NCI-H2196 (cell line): Measurements from ENCODE around the gene CSAD.

Experiments
- DNase-seq: peaks from one replicate; lab custom pipeline; 2025; ENCODE audit not compliant: unreplicated experiment; lab: John Stamatoyannopoulos, UW

The CSAD gene

GRCh38 chr12:53200107-53200457, 19.4 kb upstream of the CSAD start:
- no peak for DNase-seq

DNA sequence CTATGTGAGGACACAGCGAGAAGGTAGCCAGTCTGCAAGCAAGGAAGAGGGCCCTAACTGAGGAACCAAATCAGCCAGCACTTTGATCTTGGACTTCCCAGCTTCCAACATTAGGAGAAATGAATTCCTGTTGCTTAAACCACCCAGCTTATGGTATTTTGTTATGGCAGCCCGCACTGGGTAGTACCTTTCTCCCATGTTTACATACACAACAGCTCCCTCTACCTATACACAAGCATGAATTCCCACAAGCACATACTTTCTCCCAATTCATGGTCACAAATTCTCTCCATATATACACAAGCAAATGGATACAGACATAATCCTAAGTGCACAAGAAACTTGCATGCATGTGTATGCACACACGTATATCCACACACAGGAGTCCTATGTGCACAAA, 19.0 kb upstream of the CSAD start:
- DNase-seq, result no peak

DNA sequence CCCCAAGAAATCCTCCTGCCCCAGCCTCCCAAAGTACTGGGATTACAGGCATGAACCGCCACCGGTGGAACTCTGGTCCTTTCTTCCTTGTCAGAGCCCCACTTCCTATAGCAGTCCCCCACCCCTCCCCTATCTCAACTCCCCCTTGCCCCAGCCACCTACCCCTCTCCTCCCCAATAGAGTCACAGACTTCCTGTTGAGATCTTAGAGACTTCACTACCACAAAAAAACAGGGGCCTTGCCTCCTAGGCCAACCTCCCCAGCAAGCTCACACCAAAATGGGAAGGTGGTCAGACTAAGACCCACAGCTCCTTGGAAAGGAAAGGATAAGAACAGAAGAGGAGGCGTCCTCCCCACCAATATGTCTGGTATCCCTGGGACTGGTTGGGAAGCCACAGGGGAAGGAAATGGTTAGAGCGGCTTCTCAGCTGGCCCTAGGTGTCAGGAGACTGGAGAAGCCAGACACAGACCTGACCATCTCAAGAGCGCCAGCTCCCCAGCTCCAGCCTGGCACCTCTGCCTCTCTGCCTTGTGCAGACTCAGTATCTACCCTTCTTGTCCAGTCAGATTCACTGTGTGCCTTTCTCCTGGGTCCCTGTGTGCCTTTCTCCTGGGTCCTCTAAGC, 17.9 kb upstream of the CSAD start:
- DNase-seq, result no peak

- DNase-seq, result no peak
These were observed 16.4 kb upstream of the CSAD start for GRCh38 chr12:53197011-53197640.

- DNase-seq, result no peak
These were observed 15.8 kb upstream of the CSAD start for GRCh38 chr12:53196486-53196885.

- DNase-seq, result no peak
These were observed 15.0 kb upstream of the CSAD start for GRCh38 chr12:53195516-53196420.

DNA sequence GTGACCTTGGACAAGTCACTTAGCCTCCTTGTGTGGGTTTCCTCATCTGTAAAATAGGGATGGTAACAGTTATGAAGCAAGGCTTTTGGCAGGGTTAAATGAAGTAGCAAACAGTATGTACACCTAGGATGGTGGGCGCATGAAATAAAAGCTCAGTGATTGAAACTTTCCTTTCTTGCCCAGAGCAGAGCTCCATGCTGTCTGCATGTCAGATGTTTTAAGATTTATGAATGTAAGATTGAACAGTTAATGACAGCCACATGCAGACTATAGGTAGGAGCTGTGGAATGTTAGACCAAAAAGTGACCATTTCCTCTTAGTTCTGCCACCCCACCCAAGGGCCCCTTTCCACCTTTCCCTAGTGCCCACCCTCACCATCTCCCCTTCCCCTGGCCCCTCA, 14.2 kb upstream of the CSAD start:
- DNase-seq, result no peak

- no peak for DNase-seq
These were observed 13.4 kb upstream of the CSAD start for GRCh38 chr12:53193985-53194716.

DNA sequence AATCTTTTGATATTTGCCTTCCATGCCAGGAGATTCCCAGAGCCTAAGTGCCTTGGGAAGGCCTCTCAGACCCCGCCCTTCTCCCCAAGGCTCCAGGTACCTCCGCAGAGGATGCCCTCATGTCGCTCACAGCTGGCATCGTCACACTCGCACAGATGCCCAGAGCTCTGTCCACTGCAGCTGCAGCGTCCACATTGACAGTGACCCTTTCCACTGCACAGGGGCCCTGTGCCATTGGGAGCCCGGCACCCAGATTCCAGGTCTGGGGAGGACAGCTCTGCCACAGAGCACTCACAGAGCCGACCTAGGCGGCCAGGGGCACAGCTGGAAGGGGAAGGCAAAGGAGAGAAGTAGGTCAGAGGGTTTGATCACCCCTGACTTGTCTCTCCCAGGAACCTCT, 12.3 kb upstream of the CSAD start:
- no peak for DNase-seq

DNA sequence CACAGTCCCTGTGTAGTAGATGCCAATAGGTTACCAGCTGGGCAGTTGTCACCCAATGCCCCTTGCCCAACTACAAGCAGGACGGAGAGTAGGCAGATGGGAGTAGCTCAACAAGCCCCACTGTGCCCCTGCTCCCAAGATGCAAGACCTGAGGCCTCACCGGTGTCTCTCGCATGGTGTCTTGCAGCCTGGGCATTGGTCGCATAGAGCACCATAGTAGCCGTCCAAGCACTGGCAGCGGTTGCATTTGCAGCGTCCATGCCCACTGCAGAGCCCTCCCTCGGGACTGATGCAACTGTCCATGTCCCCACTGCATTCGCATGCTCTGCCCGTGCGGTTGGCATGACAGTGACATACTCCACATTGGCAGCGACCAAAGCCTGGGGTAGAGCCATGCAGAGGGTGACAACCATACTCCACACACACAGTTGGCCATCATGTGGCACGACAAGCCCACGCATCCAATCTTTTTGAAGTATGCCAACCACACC, 11.9 kb upstream of the CSAD start:
- DNase-seq, result no peak

GRCh38 chr12:53191885-53192530, 11.3 kb upstream of the CSAD start:
- DNase-seq, result no peak

DNA sequence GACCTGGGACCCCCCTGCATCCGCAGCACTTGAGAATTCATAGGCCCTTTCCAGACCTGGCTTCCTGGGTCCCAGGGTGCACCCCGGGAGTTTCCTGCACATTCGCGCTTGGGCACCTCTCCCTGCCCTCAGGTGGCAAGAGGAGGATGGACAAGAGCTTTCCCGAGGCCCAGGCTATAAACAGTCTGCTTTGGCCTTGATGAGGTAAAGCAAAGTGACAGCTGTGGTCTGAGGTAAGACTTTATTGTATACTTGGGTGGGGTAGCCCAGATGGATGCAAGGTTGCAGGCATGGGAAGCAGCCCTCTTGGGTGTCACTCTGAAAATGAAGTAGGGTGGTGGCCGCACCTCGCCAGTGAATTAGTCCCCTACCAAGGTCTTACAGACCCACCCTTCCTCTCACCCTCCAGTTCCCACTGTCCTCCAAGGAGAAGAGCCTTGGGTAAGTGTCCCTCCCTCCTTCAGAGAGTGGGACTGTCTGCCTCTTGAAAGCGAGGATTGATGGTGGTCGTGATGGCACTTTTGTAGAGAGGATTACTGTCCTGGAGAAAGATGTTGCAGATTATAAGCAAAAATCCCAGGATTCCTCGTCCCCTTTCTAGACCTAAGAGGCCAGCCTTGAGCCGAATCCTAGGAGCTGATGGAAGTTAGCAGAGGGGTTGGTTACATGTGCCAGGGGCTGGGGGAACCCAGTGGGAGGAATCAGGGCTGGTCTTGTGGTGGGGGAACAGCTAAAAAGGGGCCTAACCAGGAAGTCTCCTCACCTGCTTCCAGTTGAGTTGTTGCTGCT, 10.6 kb upstream of the CSAD start:
- no peak for DNase-seq

GRCh38 chr12:53190108-53190729, 9.5 kb upstream of the CSAD start:
- peak; percentile 16 for DNase-seq

DNA sequence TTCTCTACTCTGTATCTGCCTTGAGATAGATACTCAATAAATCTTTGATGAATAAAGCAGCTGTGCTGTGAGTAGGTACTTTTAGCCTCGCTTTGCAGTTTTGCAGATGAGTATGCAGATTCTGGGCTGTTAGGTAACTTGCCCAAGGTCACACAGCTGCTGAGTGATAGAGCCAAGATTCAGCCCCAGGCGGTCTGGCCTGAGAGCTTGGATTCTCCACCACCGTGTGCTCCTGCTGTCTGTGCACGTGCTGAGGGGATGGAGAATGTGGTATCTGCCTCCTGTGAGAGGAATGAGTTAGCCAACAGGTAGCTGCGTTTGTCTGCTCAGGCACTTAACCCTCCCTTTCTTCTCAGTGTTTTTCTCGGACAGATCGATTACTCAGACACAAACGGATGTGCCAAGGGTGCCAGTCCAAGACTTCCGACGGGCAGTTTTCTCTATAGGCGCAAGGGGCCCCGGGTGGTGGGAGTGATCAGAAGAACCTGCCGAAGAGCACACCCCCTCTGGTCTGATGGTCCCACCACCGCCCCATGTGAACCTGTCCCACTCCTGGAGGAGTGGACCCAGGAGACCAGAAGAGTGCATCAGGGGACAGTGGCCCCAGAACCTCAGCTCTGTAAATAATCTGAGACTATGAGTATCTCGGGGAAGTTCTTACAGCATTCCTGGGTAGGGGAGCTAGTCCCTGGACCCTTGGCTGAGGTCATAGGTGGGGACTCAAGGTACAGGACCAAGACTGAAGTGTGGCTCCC, 6.6 kb upstream of the CSAD start:
- DNase-seq, result no peak

DNA sequence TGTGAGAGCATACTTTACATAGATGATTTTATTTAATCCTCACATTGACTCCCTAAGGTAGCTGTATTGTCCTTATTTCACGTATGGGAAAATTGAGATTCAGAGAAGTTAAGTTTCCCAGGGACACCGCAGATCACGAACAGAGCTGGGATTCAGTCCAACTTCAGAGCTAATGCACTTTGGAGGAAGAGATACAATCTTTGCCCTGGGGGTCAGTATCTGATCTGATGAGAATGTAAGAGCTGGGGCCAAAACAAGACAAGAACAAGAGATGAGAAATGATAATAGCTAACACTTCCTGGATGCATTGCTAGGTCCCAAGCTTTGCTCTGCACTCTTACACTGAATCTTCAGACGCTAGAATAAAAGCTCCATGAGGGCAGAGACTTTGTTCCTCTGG, 6.0 kb upstream of the CSAD start:
- no peak for DNase-seq

- DNase-seq, result no peak
These were observed 4.9 kb upstream of the CSAD start for GRCh38 chr12:53185582-53186153.

GRCh38 chr12:53184828-53185227, 4.1 kb upstream of the CSAD start:
- DNase-seq, result no peak

DNA sequence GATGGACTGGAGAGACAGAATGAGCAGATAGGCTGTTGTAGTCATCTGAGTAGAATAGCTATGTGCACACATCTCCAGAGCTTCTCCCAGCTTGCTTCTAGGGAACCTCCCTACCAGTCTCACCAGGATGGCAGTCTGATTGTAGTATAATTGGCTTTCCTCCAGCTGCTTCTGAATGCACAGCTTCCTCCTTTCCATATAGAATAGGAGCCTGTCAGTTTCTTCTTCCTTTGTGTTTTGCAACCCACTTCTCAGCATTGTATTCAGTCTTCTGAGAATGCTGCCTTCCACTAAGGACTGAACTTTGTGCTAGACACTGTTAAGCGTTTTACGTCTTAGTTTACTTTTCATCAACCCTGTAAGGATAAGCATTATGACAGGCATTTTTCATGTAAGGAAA, 2.2 kb upstream of the CSAD start:
- no peak for DNase-seq

- DNase-seq, result no peak
These were observed 1.2 kb upstream of the CSAD start for GRCh38 chr12:53181935-53182334.
